Stimulated activated CD4-positive, alpha-beta T cell treated with anti-CD3 and anti-CD28 coated beads, Interleukin-15, amount 100 ng/mL, for 1 hour (primary cell): ENCODE measurements around the gene MYADML2.
"Not testable (repeated sequence)": the region's sequence is repeated elsewhere in the genome, so short reads cannot be mapped to it uniquely, and the experiment has no call there.

ENCODE experiments used
- DNase-seq, 2 donors: peaks; one replicate each; pipeline ENCODE4 v3.0.0-alpha.2; 2020; ENCODE audit warnings: low read depth in 1 of 2, low spot score in 1 of 2

The MYADML2 gene

DNA sequence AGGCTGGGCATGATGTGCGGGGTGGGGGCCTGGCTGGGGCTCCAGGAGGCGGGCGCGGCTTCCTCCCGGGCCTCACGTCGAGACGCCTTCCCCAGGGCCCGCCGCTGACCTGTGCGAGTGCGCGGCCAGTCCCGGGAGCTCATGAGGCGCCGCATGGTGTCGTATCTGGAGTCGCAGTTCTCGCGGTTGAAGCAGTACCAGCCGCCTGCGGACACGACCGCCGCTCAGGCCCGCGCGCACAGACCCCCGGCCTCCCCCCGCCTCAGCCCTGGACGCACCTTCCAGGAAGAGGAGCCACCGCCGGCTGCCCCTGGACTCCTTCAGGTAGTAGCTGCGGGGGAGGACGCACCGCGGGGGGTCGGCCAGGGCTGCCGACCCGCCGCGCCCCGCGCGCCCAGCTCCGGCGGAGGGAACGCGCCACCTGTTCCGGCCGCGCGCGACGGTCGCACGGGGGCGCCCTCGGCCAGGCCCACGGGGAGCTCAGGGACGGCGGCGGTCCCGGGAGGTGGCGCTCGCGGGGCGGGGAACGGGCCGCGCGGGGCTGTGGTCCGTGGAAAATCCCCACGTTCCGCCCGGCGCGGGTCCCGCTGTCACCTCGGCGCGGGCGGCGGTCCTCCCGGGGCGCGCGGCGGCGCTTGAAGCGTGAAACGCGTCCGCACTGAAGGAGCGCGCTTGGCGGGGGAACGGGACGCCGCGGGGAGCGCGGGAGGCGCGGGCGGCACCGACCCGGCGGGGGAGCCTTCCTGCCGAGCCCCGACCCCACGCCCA, 12.5 kb upstream of the MYADML2 start:
- peak; percentile 78 to 81 for DNase-seq

DNA sequence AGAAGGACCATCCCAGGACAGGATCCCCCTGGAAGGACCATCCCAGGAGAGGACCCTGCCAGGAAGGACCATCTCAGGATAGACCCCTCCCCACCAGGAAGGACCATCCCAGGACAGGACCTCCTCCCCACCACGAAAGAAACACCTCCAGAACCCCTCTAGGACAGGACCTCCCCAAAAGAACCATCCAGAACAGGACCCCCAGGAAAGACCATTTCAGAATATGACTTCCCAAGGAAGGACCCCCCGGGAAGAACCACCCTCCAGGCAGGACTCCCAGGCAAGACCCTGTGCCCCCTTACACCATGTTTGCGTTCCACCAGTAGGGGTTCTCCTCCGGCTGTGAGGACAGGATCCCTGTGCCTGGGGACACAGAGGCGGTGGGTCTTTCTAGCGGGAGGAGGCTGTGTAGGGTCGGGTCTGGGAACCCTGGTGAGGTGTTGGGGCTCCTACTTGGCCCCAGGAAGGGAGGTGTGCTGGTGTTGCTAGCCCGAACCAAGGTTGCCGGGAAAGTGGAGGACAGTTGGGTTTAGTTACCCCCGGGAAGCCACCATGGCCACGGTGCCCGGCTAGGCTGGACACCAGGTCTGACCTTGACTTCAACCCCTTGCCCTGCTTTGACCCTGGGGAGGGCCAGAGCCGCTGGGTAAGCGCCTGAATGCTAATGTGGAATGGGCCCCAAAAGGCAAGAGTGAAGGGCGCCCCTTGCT, 11.8 kb upstream of the MYADML2 start:
- DNase-seq = no peak

DNA sequence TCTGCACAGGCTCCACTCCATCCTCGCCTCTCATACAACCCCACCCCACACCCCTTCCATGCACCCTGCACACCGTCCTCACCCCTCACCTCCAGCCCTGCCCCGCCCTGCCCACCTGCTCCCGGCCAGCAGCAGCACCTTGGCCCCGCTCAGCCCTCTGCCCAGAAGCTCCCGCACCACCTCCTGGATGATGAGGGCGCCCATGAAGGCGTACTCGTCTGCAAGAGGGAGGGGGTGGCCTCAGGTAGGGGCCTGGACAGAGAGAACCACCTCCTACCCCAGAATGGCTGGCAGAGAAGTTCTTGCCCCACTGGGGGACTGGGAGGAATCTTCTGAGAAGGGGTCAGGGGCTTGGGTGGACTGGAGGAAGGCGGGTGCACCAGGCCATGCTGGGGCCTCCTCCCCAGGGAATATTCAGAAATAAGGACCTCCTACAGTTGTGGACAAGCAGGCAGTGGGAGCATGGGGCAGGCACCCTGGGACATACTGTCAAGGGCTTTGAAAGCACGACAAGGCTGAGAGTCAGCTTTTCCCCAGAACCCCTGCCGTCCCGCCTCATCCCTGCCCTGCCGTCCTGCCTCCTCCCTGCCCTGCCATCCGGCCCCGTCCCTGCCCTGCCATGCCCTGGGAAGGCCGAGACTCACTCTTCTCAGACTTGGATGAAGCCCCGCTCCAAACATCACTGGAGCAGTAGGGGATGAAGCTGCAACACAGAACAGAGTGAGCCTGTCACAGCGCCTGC, 10.8 kb upstream of the MYADML2 start:
- DNase-seq = no peak

DNA sequence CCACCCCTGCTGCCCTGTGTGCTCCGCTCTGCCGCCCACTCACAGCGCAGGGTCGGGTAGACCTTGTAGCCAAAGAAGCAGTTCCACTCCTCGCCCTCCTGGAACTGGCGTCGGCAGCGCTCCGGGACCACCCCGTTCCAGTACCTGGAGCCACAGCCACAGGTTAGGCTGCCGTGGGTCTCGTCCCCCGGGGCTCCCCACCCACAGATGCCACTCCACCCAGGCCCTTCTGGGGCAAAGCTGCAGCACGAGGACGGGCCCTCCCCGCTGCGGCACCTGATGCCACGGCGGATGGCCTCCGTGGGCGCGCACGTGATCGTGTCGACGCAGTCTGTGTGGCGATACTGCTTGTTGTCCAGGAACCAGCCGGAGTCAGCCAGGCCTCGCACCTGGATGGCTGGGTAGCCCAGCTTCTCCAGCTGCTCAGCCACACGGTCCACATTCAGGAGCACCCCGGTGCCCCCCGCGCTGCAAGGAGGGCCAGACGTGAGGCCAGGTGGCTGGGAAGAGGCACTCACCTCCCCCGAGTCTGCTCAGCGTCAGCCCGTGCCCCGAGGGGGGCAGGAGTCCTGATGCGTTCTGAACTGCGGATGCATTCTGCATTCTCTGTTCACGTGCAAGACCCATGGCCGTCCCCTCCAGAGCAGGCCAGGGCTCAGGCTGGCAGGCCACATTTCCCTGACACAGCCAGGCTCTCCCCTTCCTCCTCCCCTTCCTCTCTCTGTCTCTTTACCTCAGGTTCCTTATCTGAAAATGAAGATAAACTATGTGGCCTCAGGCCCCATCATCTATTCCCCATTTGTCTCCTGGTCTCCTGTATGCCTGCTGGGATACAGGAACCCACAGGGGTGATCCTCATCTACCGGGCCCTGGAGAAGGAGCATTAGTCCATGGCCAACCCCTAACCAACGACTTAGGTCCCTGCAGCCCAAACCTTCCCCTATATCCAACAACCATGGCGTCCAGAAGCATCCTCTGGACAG, 9.9 kb upstream of the MYADML2 start:
- DNase-seq = no peak

DNA sequence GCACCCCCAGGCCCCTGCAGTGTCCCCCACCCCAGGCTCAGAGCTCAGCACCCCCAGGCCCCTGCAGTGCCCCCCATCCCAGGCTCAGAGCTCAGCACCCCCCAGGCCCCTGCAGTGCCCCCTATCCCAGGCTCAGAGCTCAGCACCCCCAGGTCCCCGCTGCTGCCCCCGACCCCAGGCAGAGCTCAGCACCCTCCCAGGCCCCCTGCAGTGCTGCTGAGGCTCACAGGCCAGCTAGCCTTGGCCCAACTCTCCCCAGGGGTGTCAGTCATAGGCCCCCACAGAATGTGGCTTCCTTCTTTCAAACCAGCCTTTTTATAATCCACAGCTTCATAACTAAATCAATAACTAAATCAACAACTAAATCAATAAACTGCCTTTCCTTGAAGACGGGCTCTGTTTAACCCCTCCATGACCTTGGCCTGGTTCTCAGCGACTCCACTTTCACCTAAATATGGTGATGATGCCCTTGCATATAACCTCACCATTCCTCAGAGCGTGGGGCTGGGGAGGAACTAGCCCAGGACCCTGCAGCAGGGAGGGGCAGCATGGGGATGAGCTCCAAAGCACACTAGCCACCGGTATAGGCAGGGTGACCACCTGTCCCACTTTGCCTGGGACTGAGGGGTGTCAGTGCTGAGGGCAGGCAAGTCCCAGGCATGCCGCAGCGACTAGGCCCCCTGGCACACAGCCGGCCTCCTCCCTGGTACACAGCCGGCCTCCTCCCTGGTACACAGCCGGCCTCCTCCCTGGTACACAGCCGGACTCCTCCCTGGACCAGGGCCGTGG, 8.9 kb upstream of the MYADML2 start:
- no peak for DNase-seq

DNA sequence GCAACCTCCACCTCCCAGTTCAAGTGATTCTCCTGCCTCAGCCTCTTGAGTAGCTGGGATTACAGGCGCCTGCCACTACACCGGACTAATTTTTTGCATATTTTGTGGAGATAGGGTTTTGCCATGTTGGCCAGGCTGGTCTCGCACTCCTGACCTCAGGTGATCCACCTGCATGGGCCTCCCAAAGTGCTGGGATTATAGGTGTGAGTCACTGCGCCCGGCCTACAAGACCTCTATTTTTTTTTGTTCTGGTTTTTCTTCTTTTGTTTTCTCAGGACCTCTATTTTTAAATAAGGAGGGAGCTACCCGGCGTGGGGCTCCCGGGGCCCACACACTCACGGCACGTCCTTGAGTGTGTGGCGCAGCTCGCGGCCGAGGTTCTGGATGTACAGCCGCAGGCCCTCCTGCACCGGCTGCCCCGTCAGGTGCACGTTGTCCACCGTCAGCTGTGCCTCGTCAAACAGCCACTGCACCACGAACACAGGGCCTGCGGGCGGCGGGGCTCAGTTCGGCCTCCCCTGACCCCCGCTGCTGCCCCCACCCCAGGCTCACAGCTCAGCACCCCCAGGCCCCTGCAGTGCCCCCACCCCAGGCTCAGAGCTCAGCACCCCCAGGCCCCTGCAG, 8.1 kb upstream of the MYADML2 start:
- DNase-seq = no peak

DNA sequence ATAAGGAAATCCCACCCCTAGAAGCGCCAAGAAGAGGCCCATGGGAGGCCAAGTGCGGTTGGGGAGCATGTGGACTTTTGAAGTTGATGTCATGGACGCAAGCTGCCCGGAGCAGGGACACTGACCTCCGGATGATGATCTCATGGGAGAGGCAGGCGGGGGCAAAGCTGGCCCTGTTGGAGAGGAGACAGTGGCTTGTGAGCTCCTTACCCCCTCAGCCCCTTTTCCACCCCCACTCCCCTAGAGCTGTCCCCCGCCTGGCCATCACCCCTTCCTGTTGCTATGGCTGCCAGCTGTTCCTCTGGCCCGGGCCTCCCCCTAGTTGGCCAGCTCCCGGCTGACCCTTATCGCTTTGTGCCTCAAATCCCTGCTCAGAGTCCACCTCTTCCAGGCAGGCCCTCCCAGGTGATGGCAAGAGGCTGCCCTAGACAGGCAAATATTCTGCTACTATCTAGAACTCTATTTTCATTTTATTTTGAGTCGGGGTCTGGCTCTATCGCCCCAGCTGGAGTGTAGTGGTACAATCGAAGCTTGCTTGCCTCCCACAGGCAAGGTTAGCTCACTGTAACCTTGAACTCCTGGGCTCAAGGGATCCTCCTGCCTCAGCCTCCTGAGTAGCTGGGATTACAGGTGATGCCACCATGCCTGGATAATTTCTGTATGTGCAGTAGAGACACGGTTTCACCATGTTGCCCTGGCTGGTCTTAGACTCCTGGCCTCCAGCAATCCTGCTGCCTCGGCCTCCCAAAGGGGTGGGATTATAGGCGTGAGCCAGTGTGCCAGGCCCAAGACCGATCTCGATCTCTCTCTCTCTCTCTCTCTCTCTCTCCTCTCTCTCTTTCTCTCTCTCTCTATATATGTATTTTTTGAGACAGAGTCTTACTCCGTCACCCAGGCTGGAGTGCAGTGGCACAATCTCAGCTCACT, 7.4 kb upstream of the MYADML2 start:
- no peak for DNase-seq

DNA sequence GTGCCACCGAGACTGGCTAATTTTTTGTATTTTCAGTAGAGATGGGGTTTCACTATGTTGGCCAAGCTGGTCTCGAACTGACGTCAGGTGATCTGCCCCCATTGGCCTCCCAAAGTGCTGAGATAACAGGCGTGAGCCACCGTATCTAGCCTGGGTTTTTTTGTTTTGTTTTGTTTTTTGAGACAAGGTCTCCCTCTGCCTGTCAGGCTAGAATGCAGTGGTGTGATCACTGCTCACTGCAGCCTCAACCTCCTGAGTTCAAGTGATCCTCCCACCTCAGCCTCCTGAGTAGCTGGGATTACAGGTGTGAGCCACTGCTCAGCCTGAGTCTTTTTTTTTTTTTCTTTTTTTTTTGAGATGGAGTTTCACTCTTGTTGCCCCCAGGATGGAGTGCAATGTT, 6.4 kb upstream of the MYADML2 start:
- DNase-seq = not testable (repeated sequence)

DNA sequence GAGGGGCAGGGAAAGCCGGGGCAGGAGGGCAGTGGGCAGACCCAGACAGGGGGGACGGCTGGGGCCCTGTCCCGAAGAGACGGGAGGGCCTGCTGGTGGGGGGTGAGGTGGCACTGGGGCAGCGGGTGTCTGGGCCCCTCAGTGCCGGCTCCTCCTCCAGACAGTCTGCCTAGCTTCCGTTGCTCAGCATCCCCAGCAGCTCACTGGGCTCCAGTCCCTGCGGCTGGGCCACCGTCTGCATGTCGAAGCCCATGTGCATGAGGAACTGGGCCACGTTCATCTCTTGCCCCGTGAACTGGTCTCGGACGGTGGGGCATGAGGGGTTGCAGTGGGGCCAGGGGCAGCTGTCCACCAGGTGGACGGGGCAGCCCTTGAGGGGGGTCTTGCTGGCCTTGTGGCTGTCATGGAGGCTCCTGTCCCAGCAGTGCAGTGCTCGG, 5.8 kb upstream of the MYADML2 start:
- DNase-seq = no peak

DNA sequence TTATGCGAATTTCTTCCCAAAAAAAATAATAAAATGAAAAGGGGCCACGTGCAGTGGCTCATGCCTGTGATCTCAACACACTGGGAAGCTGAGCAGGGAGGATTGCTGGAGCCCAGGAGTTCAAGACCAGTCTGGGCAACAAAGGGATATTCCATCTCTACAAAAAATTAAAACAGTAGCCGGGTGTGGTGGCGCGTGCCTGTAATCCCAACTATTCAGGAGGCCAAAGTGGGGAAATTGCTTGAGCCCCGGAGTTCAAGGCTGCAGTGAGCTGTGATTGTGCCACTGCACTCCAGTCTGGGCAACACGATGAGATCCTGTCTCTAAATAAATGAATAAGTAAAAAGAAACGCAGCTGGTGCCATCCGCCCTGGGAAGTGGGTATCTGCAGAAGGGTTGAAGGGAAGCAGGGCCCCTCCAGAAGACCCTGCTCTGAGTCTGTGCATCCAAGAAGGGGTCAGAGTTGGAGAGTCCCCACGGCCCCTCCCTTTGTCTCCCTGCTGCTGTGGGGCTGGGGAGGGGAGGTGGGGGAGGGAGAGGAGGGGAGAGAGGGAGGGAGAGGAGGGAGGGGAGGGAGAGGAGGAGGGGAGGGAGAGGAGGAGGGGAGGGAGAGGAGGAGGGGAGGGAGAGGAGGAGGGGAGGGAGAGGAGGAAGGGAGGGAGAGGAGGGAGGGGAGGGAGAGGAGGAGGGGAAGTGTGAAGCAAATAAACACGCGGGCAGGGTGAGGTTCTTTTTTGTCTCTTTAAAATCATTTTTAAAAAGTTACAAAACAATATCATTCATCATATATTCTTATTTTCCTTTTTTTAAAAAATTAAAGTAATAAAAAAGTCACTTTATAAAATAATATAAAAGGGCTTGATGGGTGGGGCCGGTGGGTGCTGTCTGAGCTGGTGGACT, 5.0 kb upstream of the MYADML2 start:
- no peak for DNase-seq

DNA sequence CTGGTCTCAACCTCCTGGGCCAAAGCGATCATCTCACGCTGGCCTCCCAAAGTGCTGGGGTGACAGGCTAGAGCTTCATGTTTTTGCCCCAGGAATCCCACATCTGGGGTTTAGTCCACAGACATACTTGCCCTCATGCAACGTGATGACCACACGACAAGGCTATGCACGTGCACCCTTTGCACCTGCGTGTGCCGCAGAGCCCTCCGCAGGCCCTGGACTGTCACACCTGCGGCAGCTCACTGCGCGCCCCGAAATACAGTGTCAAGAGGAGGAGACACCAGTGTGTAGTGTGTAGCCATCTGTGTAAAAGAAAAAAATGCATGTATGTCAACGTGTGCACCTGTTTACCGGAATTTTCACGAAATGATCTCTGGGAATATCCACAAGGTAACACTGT, 3.5 kb upstream of the MYADML2 start:
- no peak for DNase-seq

DNA sequence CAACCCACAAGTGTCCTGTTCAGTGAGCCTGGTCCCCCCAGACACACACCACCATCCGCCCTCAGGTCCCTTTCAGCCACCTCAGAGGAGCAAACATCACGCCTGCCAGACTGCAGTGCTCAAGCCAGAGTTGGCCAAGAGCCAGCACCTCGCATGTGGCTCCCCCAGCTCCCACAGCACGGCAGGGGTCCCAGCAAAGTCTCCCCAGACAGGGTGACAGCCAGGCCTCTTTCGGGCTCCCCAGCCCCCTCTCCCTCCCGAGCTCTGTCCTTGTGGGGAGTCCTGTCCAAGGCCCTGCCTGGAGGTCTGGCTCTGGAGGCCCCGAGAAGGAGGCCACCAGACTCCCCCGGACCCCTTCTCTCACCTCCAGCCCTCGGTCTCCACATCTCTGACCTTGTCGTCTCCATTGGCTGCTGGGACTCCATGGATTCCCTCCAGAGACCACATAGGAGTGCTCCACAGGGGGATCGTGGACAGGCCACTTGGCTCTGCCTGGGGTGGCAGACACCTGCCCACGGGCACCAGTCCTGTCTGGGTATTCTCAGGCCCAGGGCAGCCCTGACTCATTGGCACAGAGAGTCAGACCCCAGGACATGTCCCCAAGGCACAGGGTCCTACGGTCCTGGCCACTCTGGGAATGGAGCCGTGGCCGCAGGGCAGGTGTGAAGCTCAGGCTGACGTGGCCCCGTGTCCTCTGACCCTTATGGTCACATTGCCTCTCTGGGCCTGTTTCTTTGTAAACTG, 1.8 kb upstream of the MYADML2 start:
- no peak for DNase-seq

DNA sequence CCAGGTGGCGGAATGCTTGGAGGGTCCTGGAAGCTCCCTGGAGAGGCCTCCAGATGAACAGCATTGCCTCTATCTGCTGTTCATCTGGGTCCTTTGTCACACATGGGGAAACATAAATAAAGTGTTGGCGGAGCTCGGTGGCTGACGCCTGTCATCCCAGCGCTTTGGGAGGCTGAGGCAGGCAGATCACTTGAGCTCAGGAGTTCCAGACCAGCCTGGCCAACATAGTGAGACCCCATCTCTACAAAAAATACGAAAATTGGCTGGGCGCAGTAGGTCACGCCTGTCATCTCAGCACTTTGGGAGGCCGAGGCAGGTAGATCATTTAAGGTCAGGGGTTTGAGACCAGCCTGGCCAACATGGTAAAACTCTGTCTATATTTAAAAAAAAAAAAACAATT, 2.2 kb downstream of the MYADML2 start:
- DNase-seq = no peak

DNA sequence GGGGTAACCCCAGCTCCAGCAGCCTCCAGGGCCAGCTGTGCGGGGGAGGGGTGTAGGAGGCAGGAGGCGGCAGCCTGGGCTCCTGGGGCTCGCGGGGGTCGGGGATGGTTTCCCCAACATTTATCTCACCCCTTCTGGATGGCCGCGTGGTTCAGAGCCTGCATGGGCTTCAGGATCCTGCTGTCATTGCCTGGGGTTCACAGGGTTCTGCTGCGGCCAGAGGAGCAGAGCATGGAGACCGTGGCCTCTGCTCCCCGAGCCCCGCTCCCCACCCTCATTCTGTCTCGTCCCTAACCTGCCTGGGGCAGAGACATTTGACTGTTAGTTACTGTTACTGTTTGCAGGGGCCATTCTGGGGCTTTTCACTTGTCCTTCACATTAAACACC, 4.9 kb downstream of the MYADML2 start:
- DNase-seq = no peak

DNA sequence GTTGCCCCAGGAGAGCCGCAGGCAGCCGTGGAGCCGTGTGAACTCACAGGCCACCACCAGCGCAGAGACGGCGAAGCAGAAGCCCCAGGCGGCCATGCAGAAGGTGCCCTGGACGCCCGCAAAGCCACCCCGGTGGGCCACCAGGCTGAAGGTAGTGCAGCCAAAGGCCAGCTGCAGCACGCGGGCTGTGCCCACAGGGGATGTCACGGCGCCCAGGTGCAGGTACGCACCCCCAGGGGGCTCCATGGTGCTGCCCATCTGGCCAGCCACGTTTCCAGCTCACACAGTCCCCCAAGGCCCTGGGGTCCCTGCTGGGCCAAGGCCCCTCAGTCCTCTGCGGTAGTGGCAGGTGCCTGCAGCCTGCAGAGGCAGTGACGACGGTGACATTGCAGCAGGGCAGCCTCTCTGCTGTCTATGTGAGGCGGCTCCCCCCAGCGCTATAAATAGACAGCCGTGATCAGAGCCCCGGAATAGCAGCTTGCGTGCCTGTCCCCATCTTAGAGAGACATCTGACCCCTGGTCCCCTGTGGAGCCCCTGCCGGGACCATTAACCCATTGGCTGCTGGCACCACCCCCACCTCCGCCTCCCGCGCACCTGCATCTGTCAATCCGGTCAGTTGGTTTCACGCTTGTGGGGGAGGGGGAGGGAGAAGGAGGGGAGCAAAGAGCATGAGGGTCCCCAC, 5.4 kb downstream of the MYADML2 start:
- no peak for DNase-seq
